CD14-positive monocyte (primary cell): ENCODE results near the gene SLC4A5. TPM values are rescaled to one million over a fixed set of nuclear protein-coding genes. Genes with fewer than 3 reads are reported as not detected.
A peak's percentile ranks its signal among the peaks of the same experiment; 100 is the strongest.
"Not testable (repeated sequence)": the region's sequence is repeated elsewhere in the genome, so short reads cannot be mapped to it uniquely, and the experiment has no call there.

Experiments
- DNase-seq, 3 donors: peaks; one replicate each; pipeline ENCODE4 v3.0.0-alpha.2; 2011 to 2022
- H2AFZ ChIP-seq: 2 replicates; pipeline ENCODE4 v1.6.0; 2012; ENCODE audit warnings: mild to moderate bottlenecking, low read depth, low read length, inconsistent platforms; ENCODE audit not compliant: insufficient read depth, poor library complexity, severe bottlenecking
- H3K27ac ChIP-seq, 2 donors: 1 replicate in 1 of 2; 2 replicates in 1 of 2; pipeline ENCODE4 v1.5.1; 2012 to 2013; ENCODE audit warnings: low read length in 2 of 2, control low read depth in 1 of 2, inconsistent platforms in 1 of 2, low read depth in 1 of 2, mild to moderate bottlenecking in 1 of 2
- H3K27me3 ChIP-seq, 2 donors: one replicate each; pipeline versions ENCODE4 v1.6.0 to v1.6.1; 2011 to 2013; ENCODE audit warnings: low read length in 2 of 2; ENCODE audit not compliant: control insufficient read depth in 2 of 2, insufficient read depth in 2 of 2
- H3K36me3 ChIP-seq, 2 donors: replicated peaks in 1 of 2; 1 replicate in 1 of 2; 2 replicates in 1 of 2; pipeline versions ENCODE4 v1.5.1 to v1.6.1; 2012 to 2013; ENCODE audit warnings: low read length in 2 of 2, control low read depth in 1 of 2, inconsistent platforms in 1 of 2, mild to moderate bottlenecking in 1 of 2; ENCODE audit not compliant: insufficient read depth in 2 of 2, control insufficient read depth in 1 of 2
- H3K4me1 ChIP-seq, 2 donors: 1 replicate in 1 of 2; 2 replicates in 1 of 2; pipeline versions ENCODE4 v1.5.1 to v1.6.1; 2012 to 2013; ENCODE audit warnings: low read length in 2 of 2, control low read depth in 1 of 2, inconsistent platforms in 1 of 2, mild to moderate bottlenecking in 1 of 2, moderate library complexity in 1 of 2; ENCODE audit not compliant: insufficient read depth in 2 of 2, control insufficient read depth in 1 of 2
- H3K4me2 ChIP-seq: replicated peaks from 2 replicates; pipeline ENCODE3; 2012; ENCODE audit warnings: low read length, moderate library complexity, mild to moderate bottlenecking; ENCODE audit not compliant: poor library complexity, severe bottlenecking; ENCODE audit errors: extremely low read depth
- H3K4me3 ChIP-seq, 3 experiments: fragments of 200-600 bp in 1 of 3; sonication (generic) in 1 of 3; replicated peaks in 1 of 3; 1 replicate in 2 of 3; 2 replicates in 1 of 3; pipeline ENCODE4 v1.5.1; 2011 to 2013; ENCODE audit warnings: low read length in 3 of 3, mild to moderate bottlenecking in 3 of 3, control low read depth in 2 of 3, low read depth in 2 of 3, inconsistent platforms in 1 of 3, moderate library complexity in 1 of 3
- H3K79me2 ChIP-seq: 2 replicates; pipeline ENCODE4 v1.6.0; 2012; ENCODE audit warnings: mild to moderate bottlenecking, control low read depth, inconsistent platforms, low read length, moderate library complexity; ENCODE audit not compliant: insufficient read depth
- H3K9ac ChIP-seq: 2 replicates; pipeline ENCODE4 v1.6.0; 2017; ENCODE audit warnings: low read length, mild to moderate bottlenecking; ENCODE audit not compliant: insufficient read depth, poor library complexity, severe bottlenecking
- H3K9me3 ChIP-seq, 2 donors: replicated peaks in 1 of 2; 1 replicate in 1 of 2; 2 replicates in 1 of 2; pipeline versions ENCODE4 v1.5.1 to v1.6.1; 2012 to 2013; ENCODE audit warnings: low read length in 2 of 2, control low read depth in 1 of 2; ENCODE audit not compliant: control insufficient read depth in 1 of 2, insufficient read depth in 1 of 2
- H4K20me1 ChIP-seq: 2 replicates; pipeline ENCODE4 v1.6.0; 2012; ENCODE audit warnings: mild to moderate bottlenecking, low read length, control low read depth, moderate library complexity; ENCODE audit not compliant: insufficient read depth
- H3K27ac Mint-ChIP-seq, 7 donors: one replicate each; pipeline ENCODE4 v1.8.0; 2020; ENCODE audit warnings: mild to moderate bottlenecking in 7 of 7, mixed read lengths in 7 of 7, moderate library complexity in 6 of 7, inconsistent platforms in 2 of 7
- H3K27me3 Mint-ChIP-seq, 3 donors: one replicate each; pipeline ENCODE4 v1.8.0; 2021 to 2022; ENCODE audit warnings: low read depth in 3 of 3, mild to moderate bottlenecking in 3 of 3, mixed read lengths in 3 of 3, moderate library complexity in 3 of 3, inconsistent platforms in 1 of 3
- H3K36me3 Mint-ChIP-seq, 2 donors: one replicate each; pipeline ENCODE4 v1.8.0; 2020; ENCODE audit warnings: mixed read lengths in 2 of 2, inconsistent platforms in 1 of 2, mild to moderate bottlenecking in 1 of 2
- H3K4me1 Mint-ChIP-seq: one replicate; pipeline ENCODE4 v1.8.0; 2020; ENCODE audit warnings: mild to moderate bottlenecking, mixed read lengths
- H3K4me3 Mint-ChIP-seq, 2 donors: one replicate each; pipeline ENCODE4 v1.8.0; 2020; ENCODE audit warnings: mild to moderate bottlenecking in 2 of 2, mixed read lengths in 2 of 2, moderate library complexity in 1 of 2
- H3K9me3 Mint-ChIP-seq, 7 donors: one replicate each; pipeline ENCODE4 v1.8.0; 2020 to 2022; ENCODE audit warnings: mixed read lengths in 7 of 7, mild to moderate bottlenecking in 6 of 7, moderate library complexity in 6 of 7, inconsistent platforms in 2 of 7
- CTCF ChIP-seq: fragments of 200-600 bp; IDR thresholded peaks from one replicate; pipeline ENCODE4 v1.8.0; 2022; ENCODE audit warnings: antibody characterized with exemption, mild to moderate bottlenecking
- WGBS: methylation state at CpG from one replicate; pipeline ENCODE4 v1.1.5; 2013; ENCODE audit warnings: missing lambda C conversion rate; ENCODE audit not compliant: insufficient coverage; 5-methylcytosine and 5-hydroxymethylcytosine counted together
- intact Hi-C, 2 donors: fragments of 100-400 bp; cut with micrococcal nuclease; formaldehyde crosslinking; loops; one replicate each; pipeline versions ENCODE4 v1.15.0 to v1.15.1; 2023
- polyA plus RNA-seq, 3 donors: library from polyadenylated mRNA; depleted of rRNA in 1 of 3; unstranded in 2 of 3; stranded (reverse) in 1 of 3; fragments of 300-500 nt in 2 of 3; fragments of >200 nt in 1 of 3; fragmentation: Illumina TruSeq in 2 of 3; gene quantifications; 1 replicate in 2 of 3; 2 replicates in 1 of 3; pipeline ENCODE4 v1.2.3, GENCODE V29; 2012 to 2021

Gene SLC4A5
- polyA plus RNA-seq, 3 donors = 0.10 to 1.1 TPM; not detected in 1

GRCh38 chr2:74219846-74220486, 123.2 kb downstream of the SLC4A5 start:
- TF ChIP-seq CTCF = no peak
- WGBS = 100% methylated on average over 3 of the region's 5 CpGs
- no peak overlapping the region for H3K27ac Mint-ChIP-seq
- Histone ChIP-seq H3K27ac (peak overlapping the region in 1 of 2 donors; percentile 41), H3K4me2 (no peak overlapping the region), H3K9me3 (no peaks in the 10 kb centered on the region), H3K9ac (no peak overlapping the region), H3K79me2 (no peaks in the 10 kb centered on the region), H3K4me1 (peaks cover 9 to 10% of the 10 kb centered on the region in 2 donors), H3K27me3 (no peaks in the 10 kb centered on the region), H4K20me1 (no peaks in the 10 kb centered on the region), H2AFZ (no peak overlapping the region), H3K4me3 (no peak overlapping the region), H3K36me3 (peaks cover 29 to 62% of the 10 kb centered on the region in 2 donors)
- no peaks in the 10 kb centered on the region for H3K9me3 Mint-ChIP-seq
- peaks cover 25% of the 10 kb centered on the region for H3K4me1 Mint-ChIP-seq
- no peak overlapping the region for H3K4me3 Mint-ChIP-seq
- intact Hi-C loops = loop anchor here in 1 of 2 donors (10.0 kb wide), 1 partner anchor 75 kb away; the partner anchor contains the start of gene BOLA3
- H3K36me3 Mint-ChIP-seq = peaks cover 43 to 59% of the 10 kb centered on the region in 2 donors
- DNase-seq = no peak
- H3K27me3 Mint-ChIP-seq = no peaks in the 10 kb centered on the region

DNA sequence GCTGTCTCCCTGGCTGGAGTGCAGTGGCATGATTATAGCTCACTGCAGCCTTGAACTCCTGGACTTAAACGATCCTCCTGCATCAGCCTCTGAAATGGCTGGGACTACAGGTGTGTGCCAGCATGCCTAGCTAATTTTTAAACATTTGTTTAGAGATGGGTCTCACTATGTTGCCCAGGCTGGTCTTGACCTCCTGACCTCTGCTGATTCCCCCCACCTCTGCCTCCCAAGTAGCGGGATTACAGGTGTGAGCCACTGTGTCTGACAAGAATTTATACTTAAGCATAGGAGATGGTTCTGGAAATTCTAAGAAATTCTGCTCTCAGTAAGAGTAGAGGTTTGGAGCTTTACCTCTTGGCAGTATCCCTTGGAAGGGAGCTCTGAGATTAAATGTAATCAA, 126.6 kb downstream of the SLC4A5 start:
- H3K36me3 Mint-ChIP-seq = peaks cover 61 to 91% of the 10 kb centered on the region in 2 donors
- H3K36me3 ChIP-seq = peaks cover 59 to 91% of the 10 kb centered on the region in 2 donors
- TF ChIP-seq CTCF = no peak

GRCh38 chr2:74215771-74216170, 127.4 kb downstream of the SLC4A5 start:
- not testable (repeated sequence) for H2AFZ ChIP-seq, H3K4me1 ChIP-seq, H3K4me2 ChIP-seq, H3K4me3 Mint-ChIP-seq, H3K9me3 ChIP-seq, H3K4me1 Mint-ChIP-seq, H3K27ac Mint-ChIP-seq, H4K20me1 ChIP-seq, DNase-seq, H3K27me3 Mint-ChIP-seq, H3K79me2 ChIP-seq, H3K9me3 Mint-ChIP-seq, H3K4me3 ChIP-seq, H3K9ac ChIP-seq, H3K27me3 ChIP-seq, H3K27ac ChIP-seq
- peaks cover 60 to 90% of the 10 kb centered on the region in 2 donors for H3K36me3 Mint-ChIP-seq
- intact Hi-C loops = loop anchor here in 1 of 2 donors (10.0 kb wide), 1 partner anchor 71 kb away; the partner anchor contains the start of gene BOLA3
- H3K36me3 ChIP-seq = peaks cover 64 to 93% of the 10 kb centered on the region in 2 donors
- WGBS = 100% methylated on average over 3 of the region's 6 CpGs

More for the DNA sequence above, 126.6 kb downstream of the SLC4A5 start:
- no peak overlapping the region for H3K4me3 Mint-ChIP-seq
- Histone ChIP-seq H3K4me2 (no peak overlapping the region), H3K27ac (no peak overlapping the region), H3K27me3 (no peaks in the 10 kb centered on the region), H3K79me2 (no peaks in the 10 kb centered on the region), H3K9me3 (no peaks in the 10 kb centered on the region), H3K4me1 (no peaks in the 10 kb centered on the region), H4K20me1 (no peaks in the 10 kb centered on the region), H2AFZ (no peak overlapping the region), H3K9ac (no peak overlapping the region), H3K4me3 (no peak overlapping the region)
- H3K4me1 Mint-ChIP-seq = no peaks in the 10 kb centered on the region
- DNase-seq = no peak
- intact Hi-C loops = loop anchor here in 1 of 2 donors (10.0 kb wide), 1 partner anchor 72 kb away; the partner anchor contains the start of gene BOLA3
- H3K9me3 Mint-ChIP-seq = no peaks in the 10 kb centered on the region
- 100% methylated on average over 1 of the region's 2 CpGs for WGBS
- H3K27ac Mint-ChIP-seq = no peak overlapping the region
- no peaks in the 10 kb centered on the region for H3K27me3 Mint-ChIP-seq
